Activated T-cell treated with anti-CD3 and anti-CD28 coated beads, Interleukin-2, amount 50 U/mL, for 1 hour (primary cell): Measurements from ENCODE around the gene PTTG1IP.
"Not testable (repeated sequence)": the region's sequence is repeated elsewhere in the genome, so short reads cannot be mapped to it uniquely, and the experiment has no call there.

Source experiments
- DNase-seq: peaks from one replicate; pipeline ENCODE4 v3.0.0-alpha.2; 2020

PTTG1IP gene

GRCh38 chr21:44879238-44879637 lies 5.7 kb upstream of the PTTG1IP start:
- DNase-seq: not testable (repeated sequence)

GRCh38 chr21:44878053-44878982 lies 4.8 kb upstream of the PTTG1IP start:
- no peak for DNase-seq

- DNase-seq: no peak
Observed at GRCh38 chr21:44876849-44877575, 3.5 kb upstream of the PTTG1IP start.

- DNase-seq: no peak
Observed at GRCh38 chr21:44875316-44875700, 1.8 kb upstream of the PTTG1IP start.

GRCh38 chr21:44874497-44875315 lies 1.2 kb upstream of the PTTG1IP start:
- peak; percentile 56 for DNase-seq

GRCh38 chr21:44874240-44874496 lies 678 bp upstream of the PTTG1IP start:
- DNase-seq: no peak

GRCh38 chr21:44872649-44873355 lies 688 bp downstream of the PTTG1IP start:
- DNase-seq: no peak

- no peak for DNase-seq
Observed at GRCh38 chr21:44872323-44872648, 1.2 kb downstream of the PTTG1IP start.

- peak; percentile 38 for DNase-seq
Observed at GRCh38 chr21:44871576-44872269, 1.8 kb downstream of the PTTG1IP start.

GRCh38 chr21:44870748-44871495 lies 2.6 kb downstream of the PTTG1IP start:
- DNase-seq: no peak

GRCh38 chr21:44869781-44870747 lies 3.4 kb downstream of the PTTG1IP start:
- no peak for DNase-seq

- no peak for DNase-seq
Observed at GRCh38 chr21:44868707-44869106, 4.8 kb downstream of the PTTG1IP start.

- peak; percentile 55 for DNase-seq
Observed at GRCh38 chr21:44867999-44868700, 5.3 kb downstream of the PTTG1IP start.

GRCh38 chr21:44867464-44867863 lies 6.0 kb downstream of the PTTG1IP start:
- DNase-seq: no peak

GRCh38 chr21:44866780-44867179 lies 6.7 kb downstream of the PTTG1IP start:
- DNase-seq: no peak

GRCh38 chr21:44865561-44866280 lies 7.8 kb downstream of the PTTG1IP start:
- DNase-seq: no peak

GRCh38 chr21:44862869-44863685 lies 10.4 kb downstream of the PTTG1IP start:
- DNase-seq: no peak

GRCh38 chr21:44858791-44859190 lies 14.7 kb downstream of the PTTG1IP start:
- no peak for DNase-seq
